Activated B cell treated with CpG ODN at 0.5 μM for 24 hours (primary cell): ENCODE data around the gene SCNN1A. TPM values are rescaled to one million over a fixed set of nuclear protein-coding genes. Genes with fewer than 3 reads are reported as not detected.
A peak's percentile ranks its signal among the peaks of the same experiment; 100 is the strongest.

Experiments
- ATAC-seq: fragments of 200-7000 bp; cut with Tn5 transposase; one replicate; pipeline ENCODE4 v1.10.0; 2021; ENCODE audit warnings: low read depth, mild to moderate bottlenecking, moderate library complexity
- CTCF ChIA-PET: fragments of 350-600 bp; sonication (Branson Sonifier 250); formaldehyde crosslinking; loops from one replicate; lab custom pipeline; 2021; ENCODE audit warnings: antibody characterized with exemption; lab: Charles Lee
- POLR2A ChIA-PET: fragments of 350-600 bp; sonication (Branson Sonifier 250); formaldehyde crosslinking; loops from one replicate; lab custom pipeline; 2021; ENCODE audit warnings: antibody characterized with exemption; lab: Charles Lee
- DNase-seq: peaks from one replicate; pipeline ENCODE4 v3.0.0; 2022
- H3K27ac Mint-ChIP-seq: one replicate; pipeline ENCODE4 v1.8.0; 2020; ENCODE audit warnings: mixed read lengths
- H3K27me3 Mint-ChIP-seq: one replicate; pipeline ENCODE4 v1.8.0; 2021; ENCODE audit warnings: mixed read lengths
- H3K36me3 Mint-ChIP-seq: one replicate; pipeline ENCODE4 v1.8.0; 2021; ENCODE audit warnings: low read depth, mixed read lengths
- H3K4me1 Mint-ChIP-seq: one replicate; pipeline ENCODE4 v1.8.0; 2021; ENCODE audit warnings: mixed read lengths
- H3K4me3 Mint-ChIP-seq: one replicate; pipeline ENCODE4 v1.8.0; 2020; ENCODE audit warnings: mild to moderate bottlenecking, mixed read lengths
- H3K9me3 Mint-ChIP-seq: one replicate; pipeline ENCODE4 v1.8.0; 2020; ENCODE audit warnings: mixed read lengths
- intact Hi-C: fragments of 100-400 bp; cut with micrococcal nuclease; formaldehyde crosslinking; loops from one replicate; pipeline ENCODE4 v1.15.1; 2024
- total RNA-seq: library from RNA; stranded (reverse); gene quantifications from 2 replicates; pipeline ENCODE4 v1.2.3, GENCODE V29; 2022
- TF ChIP-seq, protein P1 (sequence below): fragments of 200-600 bp; IDR thresholded peaks from one replicate; pipeline ENCODE4 v1.8.0; 2022; ENCODE audit warnings: antibody characterized with exemption, mild to moderate bottlenecking

SCNN1A gene
- total RNA-seq, 1 donor from 2014 or later = not detected

DNA sequence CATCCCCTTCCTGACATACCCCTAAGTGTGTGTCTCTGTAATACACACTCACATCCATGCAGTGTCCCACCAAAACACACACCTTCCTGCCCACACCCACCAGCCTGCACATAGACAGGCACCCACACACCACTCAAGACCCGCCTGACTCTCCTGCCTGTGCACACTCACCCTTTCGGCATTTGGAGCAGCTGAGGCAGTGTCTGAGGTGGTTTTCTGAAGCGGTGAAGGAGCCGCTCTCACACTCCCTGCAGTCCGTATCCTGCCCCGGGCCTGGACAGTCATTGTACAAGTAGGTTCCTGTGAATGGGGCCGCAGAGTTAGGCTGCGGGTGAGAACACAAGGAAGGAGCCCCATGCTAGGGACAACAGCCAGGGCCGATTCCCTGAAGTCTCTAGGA, 41.8 kb downstream of the SCNN1A start:
- H3K9me3 Mint-ChIP-seq = no peaks in the 10 kb centered on the region
- DNase-seq (no peak), ATAC-seq (no peak)
- H3K27ac Mint-ChIP-seq = no peak overlapping the region
- no peak overlapping the region for H3K4me3 Mint-ChIP-seq
- H3K36me3 Mint-ChIP-seq = no peaks in the 10 kb centered on the region
- peaks cover 48% of the 10 kb centered on the region for H3K27me3 Mint-ChIP-seq
- intact Hi-C loops = no loop called here
- peaks cover 15% of the 10 kb centered on the region for H3K4me1 Mint-ChIP-seq
- TF ChIP-seq, protein P1, sequence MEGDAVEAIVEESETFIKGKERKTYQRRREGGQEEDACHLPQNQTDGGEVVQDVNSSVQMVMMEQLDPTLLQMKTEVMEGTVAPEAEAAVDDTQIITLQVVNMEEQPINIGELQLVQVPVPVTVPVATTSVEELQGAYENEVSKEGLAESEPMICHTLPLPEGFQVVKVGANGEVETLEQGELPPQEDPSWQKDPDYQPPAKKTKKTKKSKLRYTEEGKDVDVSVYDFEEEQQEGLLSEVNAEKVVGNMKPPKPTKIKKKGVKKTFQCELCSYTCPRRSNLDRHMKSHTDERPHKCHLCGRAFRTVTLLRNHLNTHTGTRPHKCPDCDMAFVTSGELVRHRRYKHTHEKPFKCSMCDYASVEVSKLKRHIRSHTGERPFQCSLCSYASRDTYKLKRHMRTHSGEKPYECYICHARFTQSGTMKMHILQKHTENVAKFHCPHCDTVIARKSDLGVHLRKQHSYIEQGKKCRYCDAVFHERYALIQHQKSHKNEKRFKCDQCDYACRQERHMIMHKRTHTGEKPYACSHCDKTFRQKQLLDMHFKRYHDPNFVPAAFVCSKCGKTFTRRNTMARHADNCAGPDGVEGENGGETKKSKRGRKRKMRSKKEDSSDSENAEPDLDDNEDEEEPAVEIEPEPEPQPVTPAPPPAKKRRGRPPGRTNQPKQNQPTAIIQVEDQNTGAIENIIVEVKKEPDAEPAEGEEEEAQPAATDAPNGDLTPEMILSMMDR = no peak
- ChIA-PET POLR2A (interaction anchor here (0.6 kb wide), 1 partner anchor 137 kb away, joined by 6 read pairs; no protein-coding TSS in a partner anchor), CTCF (no interaction called here)

DNA sequence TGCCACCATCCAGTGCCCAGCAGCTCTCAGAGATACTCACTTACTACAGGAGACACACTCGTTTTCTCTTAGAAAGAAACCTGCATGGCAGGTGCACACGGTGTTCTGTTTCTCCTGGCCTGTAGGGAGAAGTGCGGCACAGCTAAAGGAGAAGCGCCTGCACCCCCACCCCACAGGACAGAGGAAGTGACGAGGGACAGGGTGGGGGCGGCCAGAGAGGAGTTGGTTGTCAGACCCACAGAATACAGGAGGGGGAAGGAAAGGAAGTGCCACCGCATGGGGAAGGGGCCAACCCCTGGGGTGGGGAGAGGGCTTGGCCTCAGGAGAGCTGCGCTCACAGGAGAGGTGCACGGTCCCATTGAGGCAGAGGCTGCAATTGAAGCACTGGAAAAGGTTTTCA, 42.3 kb downstream of the SCNN1A start:
- POLR2A ChIA-PET = interaction anchor here (0.5 kb wide), 1 partner anchor 214 kb away, joined by 8 read pairs; no protein-coding TSS in a partner anchor
- Mint-ChIP-seq H3K4me3 (no peak overlapping the region), H3K36me3 (no peaks in the 10 kb centered on the region)

DNA sequence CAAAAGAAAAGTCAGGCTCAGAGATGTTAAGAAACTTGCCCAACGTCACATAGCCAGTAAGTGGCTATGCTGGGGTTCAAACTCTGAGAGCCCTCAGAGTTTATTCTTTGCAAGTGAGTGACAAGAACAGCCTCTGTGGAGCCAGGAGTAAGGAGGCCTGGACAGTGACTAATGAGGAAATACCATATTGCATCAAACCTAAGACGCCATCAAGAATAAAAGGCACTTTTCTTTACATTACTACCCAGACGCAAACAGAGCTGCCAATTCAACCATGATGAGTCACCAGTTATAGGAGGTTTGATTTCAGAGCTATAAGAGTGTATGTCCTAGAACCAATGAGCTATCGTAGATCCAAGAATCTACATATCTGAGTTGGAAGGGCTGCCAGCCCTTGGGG, 42.9 kb downstream of the SCNN1A start:
- ChIA-PET CTCF (no interaction called here), POLR2A (interaction anchor here (0.5 kb wide), 1 partner anchor 215 kb away, joined by 8 read pairs; no protein-coding TSS in a partner anchor)
- Mint-ChIP-seq H3K4me1 (peaks cover 15% of the 10 kb centered on the region), H3K4me3 (no peak overlapping the region), H3K27ac (no peak overlapping the region), H3K27me3 (peaks cover 52% of the 10 kb centered on the region), H3K36me3 (no peaks in the 10 kb centered on the region), H3K9me3 (no peaks in the 10 kb centered on the region)
- TF ChIP-seq, protein P1 = no peak
- intact Hi-C loops = no loop called here
- ATAC-seq (no peak), DNase-seq (no peak)

More for the DNA sequence above, 42.3 kb downstream of the SCNN1A start:
- CTCF ChIA-PET = no interaction called here
- peaks cover 15% of the 10 kb centered on the region for H3K4me1 Mint-ChIP-seq
- TF ChIP-seq, protein P1 = no peak
- intact Hi-C loops = no loop called here
- peaks cover 49% of the 10 kb centered on the region for H3K27me3 Mint-ChIP-seq
- ATAC-seq (no peak), DNase-seq (no peak)
- H3K27ac Mint-ChIP-seq = no peak overlapping the region
- no peaks in the 10 kb centered on the region for H3K9me3 Mint-ChIP-seq

DNA sequence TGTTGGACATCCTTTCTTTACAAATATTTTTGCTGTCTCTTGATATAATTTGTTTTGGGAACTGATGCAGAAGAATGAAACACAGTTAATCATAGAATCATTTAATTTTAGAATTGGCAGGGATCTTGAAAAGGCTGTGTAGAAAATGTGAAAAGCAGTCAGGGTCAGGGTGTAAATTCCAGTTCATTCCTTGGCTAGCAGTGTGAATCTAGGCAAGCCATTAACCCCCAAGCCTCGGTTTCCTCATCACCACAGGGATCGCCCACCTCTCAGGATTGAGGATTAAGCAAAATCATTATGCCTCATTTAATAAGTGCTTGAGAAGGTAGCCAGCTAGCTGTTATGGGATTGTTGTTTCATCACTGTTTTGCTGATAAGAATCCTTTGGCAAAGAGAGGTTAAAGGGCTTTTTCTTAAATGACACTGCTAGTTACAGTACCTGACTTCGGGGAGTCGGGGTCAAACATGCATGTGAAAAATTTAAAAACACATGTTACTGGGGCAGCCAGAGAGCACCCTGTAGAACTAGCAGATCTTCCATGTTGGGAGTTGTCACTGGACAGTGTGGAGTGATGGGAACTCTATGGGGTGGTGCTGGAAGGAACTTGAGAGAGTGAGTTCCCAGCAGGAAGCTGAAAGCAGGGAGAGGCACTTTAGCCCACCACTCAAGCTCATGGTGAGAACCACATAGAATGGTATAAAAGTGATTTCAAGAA, 44.2 kb downstream of the SCNN1A start:
- DNase-seq = no peak
- intact Hi-C loops = loop anchor here (2.0 kb wide), 2 partner anchors 32 to 96 kb away; no protein-coding TSS in a partner anchor
- TF ChIP-seq, protein P1 = no peak
- ChIA-PET POLR2A (interaction anchor here (0.7 to 1.4 kb wide), 3 partner anchors 13 to 140 kb away, joined by 4 to 6 read pairs (median 5); partner anchors contain the start of gene VAMP1), CTCF (interaction anchor here (1.2 kb wide), 1 partner anchor 47 kb away, joined by 3 read pairs; no protein-coding TSS in a partner anchor)
- Mint-ChIP-seq H3K4me3 (no peak overlapping the region), H3K27ac (peak overlapping the region; percentile 3), H3K9me3 (no peaks in the 10 kb centered on the region), H3K27me3 (peaks cover 56% of the 10 kb centered on the region), H3K4me1 (peaks cover 15% of the 10 kb centered on the region), H3K36me3 (no peaks in the 10 kb centered on the region)
- ATAC-seq = no peak

DNA sequence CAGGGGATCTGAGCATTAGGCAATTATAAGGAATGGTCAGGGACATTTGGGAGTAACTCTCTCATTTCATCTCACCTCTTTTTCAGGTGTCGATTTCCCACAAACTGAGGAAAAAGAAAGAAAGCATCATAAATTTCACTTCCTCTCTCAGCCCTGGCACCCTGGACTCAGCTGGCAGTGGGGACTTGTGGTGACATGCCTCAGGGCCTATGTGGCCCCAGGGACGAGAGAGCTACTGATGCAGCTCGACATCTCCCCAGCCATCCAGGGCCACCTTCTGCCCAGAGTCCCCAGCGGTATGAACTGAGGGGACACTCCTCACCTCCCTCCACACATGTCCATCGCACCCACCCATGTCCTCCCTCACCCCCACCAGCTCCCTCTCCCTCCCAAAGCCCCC, 45.2 kb downstream of the SCNN1A start:
- Mint-ChIP-seq H3K9me3 (no peaks in the 10 kb centered on the region), H3K27ac (peak overlapping the region; percentile 12), H3K4me1 (peaks cover 15% of the 10 kb centered on the region), H3K27me3 (peaks cover 57% of the 10 kb centered on the region), H3K36me3 (no peaks in the 10 kb centered on the region), H3K4me3 (no peak overlapping the region)
- ATAC-seq = peak; percentile 100
- peak; percentile 50 for DNase-seq
- CTCF ChIA-PET = interaction anchor here (1.2 kb wide), 1 partner anchor 46 kb away, joined by 3 read pairs; no protein-coding TSS in a partner anchor
- TF ChIP-seq, protein P1 = no peak
- POLR2A ChIA-PET = interaction anchor here (0.9 to 1.4 kb wide), 5 partner anchors 14 to 163 kb away, joined by 3 to 6 read pairs (median 4); partner anchors contain the start of genes MRPL51 and VAMP1
- intact Hi-C loops = loop anchor here (2.0 kb wide), 2 partner anchors 31 to 97 kb away; no protein-coding TSS in a partner anchor
